HG02938 (cell line): ENCODE measurements around the gene POLR3GL.

Experiments used
- ATAC-seq: cut with Tn5 transposase; IDR thresholded peaks from one replicate; pipeline ENCODE4 v1.9.1; 2021; ENCODE audit warnings: mild to moderate bottlenecking, moderate library complexity; ENCODE audit not compliant: unreplicated experiment

Gene POLR3GL

GRCh38 chr1:145947551-145947950, 16.9 kb upstream of the POLR3GL start:
- ATAC-seq: no peak

- no peak for ATAC-seq
Measured at GRCh38 chr1:145949219-145949618, 15.3 kb upstream of the POLR3GL start.

DNA sequence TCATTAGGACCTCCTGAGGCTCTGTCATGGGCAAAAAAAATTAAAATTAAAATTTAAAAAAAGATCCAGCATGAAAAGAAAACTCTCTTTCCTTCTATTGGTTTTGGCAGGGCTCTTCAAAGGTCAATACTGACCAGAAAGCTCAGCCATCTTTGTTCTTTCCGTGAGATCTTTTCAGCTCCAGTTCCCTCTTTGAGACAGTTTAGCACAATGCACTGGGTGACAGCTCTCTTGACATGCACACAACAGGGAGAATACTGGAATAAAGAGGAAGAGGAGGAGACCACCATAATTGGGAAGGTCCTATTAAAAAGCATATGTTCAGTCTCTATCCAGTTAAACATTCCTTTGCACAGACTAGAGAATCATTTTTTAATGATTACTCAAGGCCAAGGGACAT, 13.0 kb upstream of the POLR3GL start:
- ATAC-seq: no peak

GRCh38 chr1:145952903-145953302, 11.6 kb upstream of the POLR3GL start:
- ATAC-seq: no peak

- no peak for ATAC-seq
Measured at GRCh38 chr1:145953861-145954260, 10.6 kb upstream of the POLR3GL start.

- no peak for ATAC-seq
Measured at GRCh38 chr1:145955436-145955835, 9.1 kb upstream of the POLR3GL start.

- no peak for ATAC-seq
Measured at GRCh38 chr1:145956361-145956760, 8.1 kb upstream of the POLR3GL start.

DNA sequence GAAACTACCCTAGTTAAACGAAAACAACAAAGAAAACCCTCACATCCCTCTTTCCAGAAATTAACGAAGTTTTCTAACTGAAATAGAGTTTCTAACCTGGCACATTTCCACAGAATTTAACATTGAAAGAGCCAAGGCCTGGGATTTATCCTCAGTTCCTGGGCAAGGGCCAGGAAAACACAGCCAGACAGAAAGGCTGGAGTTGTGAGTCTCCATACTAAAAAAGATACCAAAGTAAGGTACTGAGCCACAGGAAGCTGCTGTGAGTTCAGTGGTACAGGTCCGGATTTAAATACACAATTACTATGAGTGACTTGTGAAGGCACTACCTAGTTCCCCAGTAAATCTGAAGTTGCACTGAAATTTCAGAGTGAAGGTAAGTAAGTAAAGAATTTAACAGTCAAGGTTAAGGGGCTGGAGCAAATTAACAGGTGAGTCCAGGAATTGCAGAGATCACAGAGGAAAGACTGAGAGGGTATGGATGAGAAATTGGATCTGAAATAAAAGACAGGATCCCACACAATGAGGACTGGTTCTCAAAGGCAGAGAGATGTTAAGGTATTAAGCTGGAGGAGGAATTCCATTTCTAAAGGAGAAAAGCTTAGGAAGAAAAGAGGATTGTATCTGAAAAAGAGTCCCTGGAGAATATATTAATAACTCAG, 7.6 kb upstream of the POLR3GL start:
- ATAC-seq: no peak

GRCh38 chr1:145957443-145958319, 6.8 kb upstream of the POLR3GL start, which contains the start of gene LIX1L:
Gene LIX1L (minus strand): TSS chr1:145958017. CDS start chr1:145957927, 90 bp downstream.
- peak; percentile 84 for ATAC-seq

- ATAC-seq: no peak
Measured at GRCh38 chr1:145958734-145959133, 5.8 kb upstream of the POLR3GL start.

- ATAC-seq: no peak
Measured at GRCh38 chr1:145959333-145959732, 5.2 kb upstream of the POLR3GL start.

- no peak for ATAC-seq
Measured at GRCh38 chr1:145959957-145960467, 4.5 kb upstream of the POLR3GL start.

GRCh38 chr1:145960468-145961108, 3.9 kb upstream of the POLR3GL start:
- no peak for ATAC-seq

DNA sequence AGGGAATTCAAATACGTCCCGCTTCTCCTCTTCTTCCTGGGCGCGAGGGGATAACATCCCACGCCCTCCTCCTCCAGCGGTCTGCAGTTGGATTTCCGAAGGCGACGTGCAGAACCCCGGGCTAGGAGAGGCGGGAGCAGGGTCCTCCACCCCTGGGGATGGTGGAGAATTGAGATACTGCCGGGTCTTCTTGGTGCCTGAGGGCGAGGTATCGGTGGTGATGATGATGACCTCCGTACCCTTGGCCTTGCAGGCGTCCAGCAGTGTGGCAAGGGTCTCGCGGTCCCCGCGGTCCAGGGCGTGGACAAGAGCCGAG, 3.4 kb upstream of the POLR3GL start:
- no peak for ATAC-seq

DNA sequence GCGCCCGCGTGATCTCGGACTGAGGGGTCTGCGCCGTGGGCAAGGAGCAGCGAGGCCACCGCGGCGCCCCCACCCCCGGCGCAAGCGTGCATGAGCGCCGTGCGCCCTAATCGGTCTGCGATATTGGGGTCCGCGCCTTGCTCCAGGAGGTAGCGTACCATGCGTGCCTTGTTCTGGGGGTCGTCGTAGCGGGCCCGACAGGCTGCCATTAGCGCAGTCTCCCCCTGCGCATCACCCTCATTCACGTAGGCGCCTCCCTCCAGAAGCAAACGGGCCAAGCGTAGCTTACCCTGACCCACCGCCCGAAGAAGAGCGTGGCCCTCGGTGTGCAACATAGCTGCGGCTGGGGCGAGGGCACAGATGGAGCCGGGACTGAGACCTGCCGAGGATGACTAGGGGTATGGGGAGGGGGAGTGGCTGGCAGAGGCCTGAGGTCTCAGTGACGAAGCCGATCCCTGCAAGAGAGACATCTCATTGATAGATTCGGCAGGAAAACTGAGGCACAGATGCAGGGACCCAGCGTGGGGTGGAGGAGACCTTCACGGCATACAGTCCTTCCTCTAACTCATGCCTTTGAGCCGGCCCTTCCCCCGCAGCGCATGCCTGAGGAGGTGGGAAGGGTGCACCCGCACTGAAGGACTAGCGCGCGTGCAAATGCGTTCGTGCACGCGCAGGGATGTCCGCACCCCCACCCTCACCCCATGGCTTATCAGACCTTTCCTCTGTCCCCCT, 2.9 kb upstream of the POLR3GL start:
- no peak for ATAC-seq

DNA sequence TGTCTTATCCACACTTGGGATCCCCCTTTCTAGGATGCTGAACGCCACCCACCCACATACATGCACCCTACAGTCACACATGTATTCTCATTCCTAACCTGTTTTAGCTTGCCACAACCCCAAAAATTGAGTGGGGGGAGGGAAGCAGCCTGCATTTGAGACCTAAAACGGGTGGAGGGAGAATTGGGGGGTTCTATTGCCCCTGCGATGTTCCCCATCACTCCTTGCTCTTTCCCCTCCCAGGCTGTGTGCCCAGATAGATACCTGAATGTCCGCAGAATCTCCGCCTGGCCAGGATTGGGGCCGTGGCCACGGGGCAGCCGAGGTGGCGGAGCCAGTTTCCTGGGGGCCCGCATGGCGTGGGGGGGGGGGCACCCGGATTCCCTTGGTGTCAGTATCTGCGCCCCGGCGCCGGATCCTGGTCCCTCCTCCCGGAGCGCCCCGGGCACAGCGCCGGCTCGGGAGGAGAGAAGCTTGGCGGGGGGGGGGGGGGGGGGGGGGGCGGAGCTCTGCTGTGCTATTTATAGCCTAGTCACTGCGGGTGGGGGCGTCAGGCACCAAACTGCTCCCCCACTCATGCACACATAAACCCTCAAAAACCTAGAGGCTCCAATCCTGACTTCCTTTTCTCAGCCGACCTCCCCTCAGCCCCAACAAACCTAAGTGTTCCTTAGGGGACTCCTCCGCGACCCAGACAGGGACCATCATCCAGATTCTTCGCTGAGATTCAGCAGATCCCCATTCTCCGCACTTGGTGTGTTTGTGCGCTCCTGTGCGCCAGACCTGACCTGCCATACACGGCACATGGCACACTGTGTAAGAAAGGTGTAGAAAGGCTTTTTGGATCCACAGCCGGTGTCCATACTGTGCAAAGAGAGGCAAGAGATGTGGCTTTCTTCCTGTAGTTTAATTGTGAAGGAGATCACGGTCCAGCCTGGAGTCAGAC, 2.1 kb upstream of the POLR3GL start:
- no peak for ATAC-seq

DNA sequence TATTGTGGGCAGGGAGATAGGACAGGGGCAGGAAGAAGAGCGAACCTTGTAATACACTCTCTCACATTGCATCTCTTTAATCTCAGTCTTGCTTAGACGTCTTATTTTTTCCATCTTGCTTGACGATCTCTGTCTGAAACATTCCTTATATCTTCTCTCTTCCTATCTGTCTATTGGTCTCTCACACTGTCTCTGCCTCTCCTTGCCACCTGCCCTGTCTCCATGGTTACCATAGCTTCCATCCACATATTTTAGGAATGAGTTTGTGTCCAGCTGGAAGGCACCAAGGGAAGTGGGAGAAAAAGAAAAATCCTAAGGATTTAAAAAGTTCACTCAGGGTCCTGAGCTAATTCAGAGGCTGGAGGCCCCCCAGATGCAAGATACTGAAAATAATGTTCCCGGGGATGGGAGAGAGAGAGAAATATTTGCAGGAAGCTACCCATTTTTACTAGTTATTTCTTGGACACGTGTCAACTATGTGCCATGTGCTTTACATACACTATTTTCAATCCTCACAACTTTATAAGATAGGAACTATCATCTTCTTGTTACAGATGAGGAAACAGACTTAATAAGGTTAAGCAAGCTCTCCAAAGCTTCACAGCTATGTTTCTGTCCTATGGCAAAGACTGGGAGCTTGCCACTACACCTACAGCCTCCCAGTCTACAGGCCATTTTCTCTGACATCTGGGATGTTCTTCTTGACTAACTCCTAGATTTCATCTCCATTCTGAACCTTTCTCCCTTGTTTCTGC, 1.0 kb upstream of the POLR3GL start:
- no peak for ATAC-seq

DNA sequence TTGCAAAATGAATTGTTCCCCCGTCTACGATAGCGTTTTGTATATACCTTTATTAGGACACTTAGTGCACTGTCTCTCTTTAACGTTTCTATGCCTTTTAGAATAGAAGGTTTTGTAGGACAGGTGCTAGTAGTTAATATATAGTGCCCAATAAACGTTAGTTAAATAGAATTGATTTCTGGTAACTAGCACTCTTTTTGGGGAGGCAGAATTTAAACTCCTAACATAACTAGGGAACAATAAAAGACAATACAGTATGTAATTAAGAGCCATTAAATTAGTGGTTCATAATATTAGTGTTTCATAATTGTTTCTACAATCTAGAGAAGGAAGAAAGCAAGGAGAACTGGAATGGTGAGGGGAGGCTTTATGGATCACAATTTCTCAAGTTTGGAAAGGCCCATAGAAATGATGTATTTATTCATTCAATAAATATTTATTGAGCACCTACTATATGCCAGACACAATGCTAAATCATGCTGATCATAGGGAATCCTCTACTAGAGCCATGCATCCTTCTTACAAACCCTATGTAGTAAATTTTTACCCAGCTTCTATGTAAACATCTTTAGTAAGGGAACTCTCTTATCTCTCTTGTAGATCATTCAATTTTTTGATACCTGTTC, 742 bp downstream of the POLR3GL start:
- ATAC-seq: no peak

DNA sequence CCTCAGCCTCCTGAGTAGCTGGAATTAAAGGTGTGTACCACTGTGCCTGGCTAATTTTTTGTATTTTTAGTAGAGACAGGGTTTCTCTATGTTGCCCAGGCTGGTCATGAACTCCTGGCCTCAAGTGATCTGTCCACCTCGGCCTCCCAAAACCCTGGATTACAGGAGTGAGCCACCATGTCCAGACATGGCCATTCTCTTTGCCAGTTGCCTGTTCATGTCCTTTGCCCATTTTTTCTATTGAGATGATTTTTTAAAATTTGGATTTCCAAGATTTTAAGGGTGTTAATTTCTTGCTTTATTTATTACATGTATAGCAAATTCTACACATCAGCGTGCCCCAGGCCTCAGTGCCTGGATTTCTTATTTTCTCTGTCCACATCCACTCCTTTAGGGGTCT, 2.8 kb downstream of the POLR3GL start:
- no peak for ATAC-seq
